Keratinocyte (primary cell): ENCODE results near the gene PTPN6. TPM values are rescaled to one million over a fixed set of nuclear protein-coding genes. Genes with fewer than 3 reads are reported as not detected.

ENCODE experiments used
- DNase-seq: peaks from one replicate; pipeline ENCODE4 v3.0.0-alpha.2; 2011; ENCODE audit warnings: low read depth, missing footprints, low spot score
- FAIRE-seq: peaks from 2 replicates; lab custom pipeline; 2011; peaks lifted over from hg19 to GRCh38; lab: Jason Lieb, UNC
- H2AFZ ChIP-seq: 2 replicates; pipeline ENCODE4 v1.6.0; 2012; ENCODE audit warnings: low read length, control low read depth, inconsistent platforms; ENCODE audit not compliant: control insufficient read depth
- H3K27ac ChIP-seq: 2 replicates; pipeline ENCODE4 v1.5.1; 2011; ENCODE audit warnings: low read length; ENCODE audit not compliant: control insufficient read depth, insufficient read depth
- H3K27me3 ChIP-seq: 3 replicates; pipeline ENCODE4 v1.6.0; 2011; ENCODE audit warnings: low read length; ENCODE audit not compliant: control insufficient read depth, insufficient read depth; ENCODE audit errors: extremely low read depth
- H3K36me3 ChIP-seq, 2 experiments: 2 replicates in 1 of 2; 3 replicates in 1 of 2; pipeline ENCODE4 v1.5.1; 2011; ENCODE audit warnings: low read length in 2 of 2, mild to moderate bottlenecking in 1 of 2; ENCODE audit not compliant: control insufficient read depth in 2 of 2, insufficient read depth in 2 of 2; ENCODE audit errors: extremely low read depth in 1 of 2
- H3K4me1 ChIP-seq: 3 replicates; pipeline ENCODE4 v1.5.1; 2011; ENCODE audit warnings: low read length; ENCODE audit not compliant: control insufficient read depth, insufficient read depth; ENCODE audit errors: extremely low read depth
- H3K4me2 ChIP-seq: 3 replicates; pipeline ENCODE4 v1.6.0; 2011; ENCODE audit warnings: low read depth, low read length; ENCODE audit not compliant: control insufficient read depth, insufficient read depth; ENCODE audit errors: extremely low read depth
- H3K4me3 ChIP-seq, 3 experiments: fragments of 200-600 bp in 1 of 3; sonication (generic) in 1 of 3; 2 replicates in 2 of 3; 3 replicates in 1 of 3; pipeline ENCODE4 v1.5.1; 2011 to 2016; ENCODE audit warnings: low read length in 3 of 3, mild to moderate bottlenecking in 3 of 3, control low read depth in 2 of 3, inconsistent platforms in 1 of 3, low read depth in 1 of 3, mixed read lengths in 1 of 3, mixed run types in 1 of 3, moderate library complexity in 1 of 3; ENCODE audit not compliant: control insufficient read depth in 2 of 3, insufficient read depth in 2 of 3; ENCODE audit errors: extremely low read depth in 1 of 3
- H3K79me2 ChIP-seq: 2 replicates; pipeline ENCODE4 v1.6.0; 2012; ENCODE audit warnings: low read length; ENCODE audit not compliant: control insufficient read depth, insufficient read depth
- H3K9ac ChIP-seq: 3 replicates; pipeline ENCODE4 v1.6.0; 2011; ENCODE audit warnings: low read length; ENCODE audit not compliant: control insufficient read depth, insufficient read depth; ENCODE audit errors: extremely low read depth
- H3K9me1 ChIP-seq: 3 replicates; pipeline ENCODE4 v1.6.0; 2011; ENCODE audit warnings: low read length; ENCODE audit not compliant: control insufficient read depth, insufficient read depth; ENCODE audit errors: extremely low read depth
- H3K9me3 ChIP-seq: 2 replicates; pipeline ENCODE4 v1.5.1; 2012; ENCODE audit warnings: low read depth, low read length; ENCODE audit not compliant: control insufficient read depth
- H4K20me1 ChIP-seq: 3 replicates; pipeline ENCODE4 v1.6.0; 2011; ENCODE audit warnings: low read length; ENCODE audit not compliant: control insufficient read depth, insufficient read depth; ENCODE audit errors: extremely low read depth
- EZH2 ChIP-seq: IDR thresholded peaks from one replicate; pipeline ENCODE4 v1.6.1; 2012; ENCODE audit warnings: inconsistent platforms, mild to moderate bottlenecking, low read length, moderate library complexity
- dilution Hi-C: fragments of 300-500 bp; cut with MboI; formaldehyde crosslinking; loops from one replicate; pipeline ENCODE4 v1.7.0; 2020; ENCODE audit warnings: low sequenced_read_pairs; ENCODE audit not compliant: extremely low pct_ligation_motif_present
- polyA plus RNA-seq, 5 experiments: library from polyadenylated mRNA; depleted of rRNA in 3 of 5; stranded (reverse) in 3 of 5; stranded (forward) in 1 of 5; unstranded in 1 of 5; fragments of >200 nt; gene quantifications; 1 replicate in 1 of 5; 2 replicates in 3 of 5; 3 replicates in 1 of 5; pipeline versions ENCODE4 v1.2.1 to v1.2.3, GENCODE V29; 2011 to 2012; ENCODE audit warnings: missing spikeins in 2 of 5, low read depth in 1 of 5, low replicate concordance in 1 of 5
- TF ChIP-seq, protein P1 (sequence below), 3 experiments: IDR thresholded peaks in 1 of 3; conservative IDR thresholded peaks in 1 of 3; optimal IDR thresholded peaks in 1 of 3; 2 replicates in 2 of 3; 3 replicates in 1 of 3; pipeline versions ENCODE3 to v1.5.1; 2011; ENCODE audit warnings: low read length in 3 of 3, mild to moderate bottlenecking in 3 of 3, moderate library complexity in 2 of 3, control low read depth in 1 of 3, inconsistent platforms in 1 of 3; ENCODE audit not compliant: insufficient read depth in 2 of 3; ENCODE audit errors: extremely low read depth in 1 of 3

Gene PTPN6
- polyA plus RNA-seq, 1 donor (not counting 4 experiments of a cell fraction or from before 2014, with no cell fraction given): 18.7 TPM

DNA sequence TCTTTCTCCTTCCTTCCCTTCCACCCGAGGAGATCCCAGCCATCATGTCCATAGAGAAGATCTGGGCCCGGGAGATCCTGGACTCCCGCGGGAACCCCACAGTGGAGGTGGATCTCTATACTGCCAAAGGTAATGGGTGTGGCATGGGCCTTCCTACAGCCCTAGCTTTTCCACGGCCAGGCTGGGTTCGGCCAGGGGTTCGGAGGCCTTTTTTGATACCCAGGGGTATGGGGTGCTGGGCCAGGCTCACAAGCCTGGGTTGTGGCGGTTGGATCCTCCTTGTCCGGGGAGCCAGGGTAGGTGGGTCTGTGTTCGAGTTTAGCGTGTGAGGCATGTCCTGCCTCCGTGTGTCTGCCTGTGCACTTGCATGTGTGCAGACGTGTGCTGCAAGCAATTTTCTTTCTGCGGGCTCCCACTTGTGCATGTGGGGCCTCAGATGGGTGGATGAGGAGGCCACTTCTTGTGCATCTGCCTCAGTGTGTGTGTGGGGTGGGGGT is 35.3 kb upstream of the PTPN6 start:
- H3K27me3 ChIP-seq: peaks cover 16% of the 10 kb centered on the region
- peaks cover 9% of the 10 kb centered on the region for H3K4me1 ChIP-seq
- FAIRE-seq: no peak
- no peak overlapping the region for H3K4me2 ChIP-seq
- H3K27ac ChIP-seq: no peak overlapping the region
- no peak overlapping the region for H3K9ac ChIP-seq
- no peak overlapping the region for H3K4me3 ChIP-seq
- no peak for TF ChIP-seq EZH2
- TF ChIP-seq, protein P1, sequence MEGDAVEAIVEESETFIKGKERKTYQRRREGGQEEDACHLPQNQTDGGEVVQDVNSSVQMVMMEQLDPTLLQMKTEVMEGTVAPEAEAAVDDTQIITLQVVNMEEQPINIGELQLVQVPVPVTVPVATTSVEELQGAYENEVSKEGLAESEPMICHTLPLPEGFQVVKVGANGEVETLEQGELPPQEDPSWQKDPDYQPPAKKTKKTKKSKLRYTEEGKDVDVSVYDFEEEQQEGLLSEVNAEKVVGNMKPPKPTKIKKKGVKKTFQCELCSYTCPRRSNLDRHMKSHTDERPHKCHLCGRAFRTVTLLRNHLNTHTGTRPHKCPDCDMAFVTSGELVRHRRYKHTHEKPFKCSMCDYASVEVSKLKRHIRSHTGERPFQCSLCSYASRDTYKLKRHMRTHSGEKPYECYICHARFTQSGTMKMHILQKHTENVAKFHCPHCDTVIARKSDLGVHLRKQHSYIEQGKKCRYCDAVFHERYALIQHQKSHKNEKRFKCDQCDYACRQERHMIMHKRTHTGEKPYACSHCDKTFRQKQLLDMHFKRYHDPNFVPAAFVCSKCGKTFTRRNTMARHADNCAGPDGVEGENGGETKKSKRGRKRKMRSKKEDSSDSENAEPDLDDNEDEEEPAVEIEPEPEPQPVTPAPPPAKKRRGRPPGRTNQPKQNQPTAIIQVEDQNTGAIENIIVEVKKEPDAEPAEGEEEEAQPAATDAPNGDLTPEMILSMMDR (optimal IDR thresholded peaks at IDR 0.05 in 1 of 3, IDR thresholded peaks at IDR 0.05 in 1 of 3, conservative IDR thresholded peaks at IDR 0.05 in 1 of 3; ENCODE audit: extremely low read depth in 1 of 3, insufficient read depth in 2 of 3, low read length in 3 of 3): no peak
- H2AFZ ChIP-seq: no peak overlapping the region
- no peaks in the 10 kb centered on the region for H3K36me3 ChIP-seq
- H4K20me1 ChIP-seq: no peaks in the 10 kb centered on the region
- no peaks in the 10 kb centered on the region for H3K79me2 ChIP-seq
- H3K9me1 ChIP-seq: peaks cover 2% of the 10 kb centered on the region
- no peaks in the 10 kb centered on the region for H3K9me3 ChIP-seq
- DNase-seq: no peak
- dilution Hi-C loops: no loop called here

DNA sequence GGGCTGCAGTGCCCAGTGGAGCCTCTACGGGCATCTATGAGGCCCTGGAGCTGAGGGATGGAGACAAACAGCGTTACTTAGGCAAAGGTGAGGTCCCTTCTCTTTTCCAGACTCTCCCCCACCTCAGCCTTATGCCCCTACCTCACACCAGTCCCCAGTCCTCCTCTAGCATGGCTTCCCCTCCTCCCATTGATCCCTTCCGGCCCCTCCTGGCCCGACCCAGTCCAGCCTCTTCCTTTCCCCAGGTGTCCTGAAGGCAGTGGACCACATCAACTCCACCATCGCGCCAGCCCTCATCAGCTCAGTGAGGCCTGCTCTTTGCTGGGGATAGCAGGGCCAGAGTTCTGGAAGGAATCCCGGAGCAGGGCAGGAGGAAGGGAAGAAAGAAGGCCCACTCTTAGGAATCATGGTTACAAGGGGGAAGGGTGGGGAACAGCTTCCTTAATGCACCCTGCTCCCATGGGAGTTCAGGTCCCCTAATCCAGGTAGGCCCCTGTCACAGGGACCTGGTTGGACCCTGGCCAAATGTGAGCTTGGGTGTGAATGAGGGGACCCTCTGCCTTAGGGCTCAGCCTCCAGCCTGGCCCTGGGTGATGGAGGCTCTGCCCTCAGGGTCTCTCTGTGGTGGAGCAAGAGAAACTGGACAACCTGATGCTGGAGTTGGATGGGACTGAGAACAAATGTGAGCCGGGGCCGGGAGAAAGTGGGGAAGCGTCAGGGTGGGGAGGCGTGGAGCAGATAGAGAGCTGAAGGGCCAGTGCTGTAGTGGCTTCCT is 34.5 kb upstream of the PTPN6 start:
- Histone ChIP-seq H2AFZ (no peak overlapping the region), H4K20me1 (no peaks in the 10 kb centered on the region), H3K4me3 (no peak overlapping the region), H3K36me3 (no peaks in the 10 kb centered on the region), H3K79me2 (no peaks in the 10 kb centered on the region), H3K4me1 (peaks cover 9% of the 10 kb centered on the region), H3K4me2 (no peak overlapping the region), H3K27me3 (peaks cover 16% of the 10 kb centered on the region), H3K9me3 (no peaks in the 10 kb centered on the region), H3K9ac (no peak overlapping the region), H3K27ac (no peak overlapping the region), H3K9me1 (peaks cover 2% of the 10 kb centered on the region)
- TF ChIP-seq, protein P1 (optimal IDR thresholded peaks at IDR 0.05 in 1 of 3, IDR thresholded peaks at IDR 0.05 in 1 of 3, conservative IDR thresholded peaks at IDR 0.05 in 1 of 3; ENCODE audit: extremely low read depth in 1 of 3, insufficient read depth in 2 of 3, low read length in 3 of 3): no peak
- TF ChIP-seq EZH2: no peak
- dilution Hi-C loops: no loop called here
- DNase-seq: no peak
- no peak for FAIRE-seq
